ENCODE data around the gene HEPACAM. TPM values are rescaled to one million over a fixed set of nuclear protein-coding genes. Genes with fewer than 3 reads are reported as not detected.

HEPACAM gene
- total RNA-seq, 1 experiment from 2014 or later, result not detected

DNA sequence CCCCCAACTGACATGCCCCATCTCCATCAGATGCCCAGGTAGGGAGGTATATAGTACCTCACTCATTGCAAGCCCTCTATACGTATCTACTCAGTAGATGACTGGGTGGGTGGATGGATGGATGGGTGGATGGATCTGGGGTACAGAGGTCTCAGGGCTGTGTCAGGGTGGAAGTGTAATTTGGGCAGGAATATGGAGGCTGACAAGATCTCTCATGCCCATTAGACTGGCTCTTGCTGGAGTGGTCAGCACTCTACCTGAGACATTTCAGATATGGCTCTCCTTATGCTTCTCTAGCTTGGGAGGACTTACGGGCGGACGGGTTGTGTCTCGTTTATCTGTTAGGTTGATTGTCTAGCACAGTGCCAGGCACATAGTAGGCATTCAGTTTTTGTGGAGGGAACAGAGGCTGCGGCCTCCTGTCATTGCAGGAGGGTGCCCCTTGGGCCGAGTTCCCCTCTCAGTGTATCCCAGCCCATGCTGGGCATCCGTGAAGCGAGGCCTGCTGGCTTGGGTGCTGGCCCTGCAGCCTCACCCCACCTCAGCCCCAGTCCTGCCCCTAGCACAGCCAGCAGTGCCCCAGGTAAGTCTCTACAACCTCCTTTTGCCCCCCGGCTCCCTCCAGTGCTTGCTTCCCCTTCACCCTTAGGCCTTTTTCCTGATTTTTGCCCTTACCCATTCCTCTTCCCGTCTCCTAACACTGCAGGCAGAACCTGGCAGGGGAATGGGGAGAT lies 56.9 kb downstream of the HEPACAM start:
- no peak overlapping the region for H3K27ac ChIP-seq (ENCODE audit: low read depth, low read length, poor library complexity, severe bottlenecking)
- no peak overlapping the region for H3K4me3 ChIP-seq (ENCODE audit: low read depth, low read length, poor library complexity, severe bottlenecking)
- TF ChIP-seq, protein P1, sequence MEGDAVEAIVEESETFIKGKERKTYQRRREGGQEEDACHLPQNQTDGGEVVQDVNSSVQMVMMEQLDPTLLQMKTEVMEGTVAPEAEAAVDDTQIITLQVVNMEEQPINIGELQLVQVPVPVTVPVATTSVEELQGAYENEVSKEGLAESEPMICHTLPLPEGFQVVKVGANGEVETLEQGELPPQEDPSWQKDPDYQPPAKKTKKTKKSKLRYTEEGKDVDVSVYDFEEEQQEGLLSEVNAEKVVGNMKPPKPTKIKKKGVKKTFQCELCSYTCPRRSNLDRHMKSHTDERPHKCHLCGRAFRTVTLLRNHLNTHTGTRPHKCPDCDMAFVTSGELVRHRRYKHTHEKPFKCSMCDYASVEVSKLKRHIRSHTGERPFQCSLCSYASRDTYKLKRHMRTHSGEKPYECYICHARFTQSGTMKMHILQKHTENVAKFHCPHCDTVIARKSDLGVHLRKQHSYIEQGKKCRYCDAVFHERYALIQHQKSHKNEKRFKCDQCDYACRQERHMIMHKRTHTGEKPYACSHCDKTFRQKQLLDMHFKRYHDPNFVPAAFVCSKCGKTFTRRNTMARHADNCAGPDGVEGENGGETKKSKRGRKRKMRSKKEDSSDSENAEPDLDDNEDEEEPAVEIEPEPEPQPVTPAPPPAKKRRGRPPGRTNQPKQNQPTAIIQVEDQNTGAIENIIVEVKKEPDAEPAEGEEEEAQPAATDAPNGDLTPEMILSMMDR (conservative IDR thresholded peaks at IDR 0.05; ENCODE audit: low read depth, low read length), result no peak
- no peak for TF ChIP-seq EZH2 (IDR thresholded peaks at IDR 0.05; ENCODE audit: borderline replicate concordance, low read depth, low read length, poor library complexity, severe bottlenecking)
- no peaks in the 10 kb centered on the region for H3K9me3 ChIP-seq (ENCODE audit: low read depth, low read length, poor library complexity, severe bottlenecking)
- H3K27me3 ChIP-seq (replicated peaks; ENCODE audit: insufficient read depth, low read depth, low read length, poor library complexity), result no peaks in the 10 kb centered on the region
- BruUV-seq (replicated peaks), result no TSS peak
- POLR2A ChIA-PET (ENCODE audit: low non-redundant PET), result no interaction called here
- CTCF ChIA-PET, result no interaction called here
- no peaks in the 10 kb centered on the region for H3K4me1 ChIP-seq (ENCODE audit: insufficient read depth, low read length, poor library complexity, severe bottlenecking)
- DNase-seq (ENCODE audit: low spot score), result no peak
- H3K36me3 ChIP-seq (ENCODE audit: insufficient read depth, low read length, poor library complexity, severe bottlenecking), result no peaks in the 10 kb centered on the region
- intact Hi-C loops (cut with micrococcal nuclease; ENCODE audit: unreplicated experiment), result no loop called here

DNA sequence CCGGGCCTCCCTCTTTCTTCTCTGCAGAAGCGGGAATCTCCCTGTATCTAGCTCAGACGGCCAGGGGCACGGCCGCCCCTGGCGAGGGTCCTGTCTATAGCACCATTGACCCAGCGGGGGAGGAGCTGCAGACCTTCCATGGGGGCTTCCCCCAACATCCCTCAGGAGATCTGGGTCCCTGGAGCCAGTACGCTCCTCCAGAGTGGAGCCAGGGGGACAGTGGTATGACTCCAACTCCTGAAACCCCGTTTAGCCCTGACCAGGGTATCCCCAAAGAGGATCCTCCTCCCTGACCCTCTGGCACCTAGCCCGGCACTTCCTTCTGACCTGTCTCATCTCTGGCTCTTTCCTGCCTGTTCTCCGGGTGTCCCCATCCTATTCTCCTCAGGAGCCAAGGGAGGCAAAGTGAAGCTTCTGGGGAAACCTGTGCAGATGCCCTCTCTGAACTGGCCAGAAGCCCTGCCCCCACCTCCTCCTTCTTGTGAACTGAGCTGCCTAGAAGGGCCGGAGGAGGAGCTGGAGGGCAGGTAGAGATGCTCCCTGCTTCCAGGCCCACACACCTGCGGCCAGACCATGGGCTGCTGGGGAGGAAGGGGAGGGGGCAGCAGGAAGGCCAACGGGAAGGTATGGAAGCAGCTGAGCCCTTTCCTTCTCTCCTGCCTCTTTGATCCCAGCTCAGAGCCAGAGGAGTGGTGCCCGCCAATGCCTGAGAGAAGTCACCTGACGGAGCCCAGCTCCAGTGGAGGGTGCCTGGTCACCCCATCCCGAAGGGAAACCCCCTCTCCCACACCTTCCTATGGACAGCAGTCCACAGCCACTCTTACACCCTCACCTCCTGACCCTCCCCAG lies 57.7 kb downstream of the HEPACAM start:
- no TSS peak for BruUV-seq (replicated peaks)
- Histone ChIP-seq H3K4me1 (ENCODE audit: insufficient read depth, low read length, poor library complexity, severe bottlenecking) (no peaks in the 10 kb centered on the region), H3K27me3 (replicated peaks; ENCODE audit: insufficient read depth, low read depth, low read length, poor library complexity) (peaks cover under 1% of the 10 kb centered on the region), H3K4me3 (ENCODE audit: low read depth, low read length, poor library complexity, severe bottlenecking) (no peak overlapping the region), H3K36me3 (ENCODE audit: insufficient read depth, low read length, poor library complexity, severe bottlenecking) (no peaks in the 10 kb centered on the region), H3K27ac (ENCODE audit: low read depth, low read length, poor library complexity, severe bottlenecking) (no peak overlapping the region), H3K9me3 (ENCODE audit: low read depth, low read length, poor library complexity, severe bottlenecking) (no peaks in the 10 kb centered on the region)
- DNase-seq (ENCODE audit: low spot score), result no peak
- no peak for TF ChIP-seq EZH2 (IDR thresholded peaks at IDR 0.05; ENCODE audit: borderline replicate concordance, low read depth, low read length, poor library complexity, severe bottlenecking)
- TF ChIP-seq, protein P1 (conservative IDR thresholded peaks at IDR 0.05; ENCODE audit: low read depth, low read length), result no peak
- ChIA-PET POLR2A (ENCODE audit: low non-redundant PET) (no interaction called here), CTCF (no interaction called here)
- intact Hi-C loops (cut with micrococcal nuclease; ENCODE audit: unreplicated experiment), result no loop called here

GRCh38 chr11:124877631-124877909 lies 58.3 kb downstream of the HEPACAM start:
- Histone ChIP-seq H3K4me1 (ENCODE audit: insufficient read depth, low read length, poor library complexity, severe bottlenecking) (no peaks in the 10 kb centered on the region), H3K4me3 (ENCODE audit: low read depth, low read length, poor library complexity, severe bottlenecking) (no peak overlapping the region), H3K27ac (ENCODE audit: low read depth, low read length, poor library complexity, severe bottlenecking) (no peak overlapping the region), H3K9me3 (ENCODE audit: low read depth, low read length, poor library complexity, severe bottlenecking) (no peaks in the 10 kb centered on the region), H3K36me3 (ENCODE audit: insufficient read depth, low read length, poor library complexity, severe bottlenecking) (no peaks in the 10 kb centered on the region), H3K27me3 (replicated peaks; ENCODE audit: insufficient read depth, low read depth, low read length, poor library complexity) (peaks cover 7% of the 10 kb centered on the region)
- POLR2A ChIA-PET (ENCODE audit: low non-redundant PET), result no interaction called here
- CTCF ChIA-PET, result no interaction called here
- TF ChIP-seq, protein P1 (conservative IDR thresholded peaks at IDR 0.05; ENCODE audit: low read depth, low read length), result no peak
- TF ChIP-seq EZH2 (IDR thresholded peaks at IDR 0.05; ENCODE audit: borderline replicate concordance, low read depth, low read length, poor library complexity, severe bottlenecking), result no peak
- intact Hi-C loops (cut with micrococcal nuclease; ENCODE audit: unreplicated experiment), result no loop called here
- BruUV-seq (replicated peaks), result no TSS peak
- no peak for DNase-seq (ENCODE audit: low spot score)
